ENCODE results near the gene IRAK1BP1.

The IRAK1BP1 gene

DNA sequence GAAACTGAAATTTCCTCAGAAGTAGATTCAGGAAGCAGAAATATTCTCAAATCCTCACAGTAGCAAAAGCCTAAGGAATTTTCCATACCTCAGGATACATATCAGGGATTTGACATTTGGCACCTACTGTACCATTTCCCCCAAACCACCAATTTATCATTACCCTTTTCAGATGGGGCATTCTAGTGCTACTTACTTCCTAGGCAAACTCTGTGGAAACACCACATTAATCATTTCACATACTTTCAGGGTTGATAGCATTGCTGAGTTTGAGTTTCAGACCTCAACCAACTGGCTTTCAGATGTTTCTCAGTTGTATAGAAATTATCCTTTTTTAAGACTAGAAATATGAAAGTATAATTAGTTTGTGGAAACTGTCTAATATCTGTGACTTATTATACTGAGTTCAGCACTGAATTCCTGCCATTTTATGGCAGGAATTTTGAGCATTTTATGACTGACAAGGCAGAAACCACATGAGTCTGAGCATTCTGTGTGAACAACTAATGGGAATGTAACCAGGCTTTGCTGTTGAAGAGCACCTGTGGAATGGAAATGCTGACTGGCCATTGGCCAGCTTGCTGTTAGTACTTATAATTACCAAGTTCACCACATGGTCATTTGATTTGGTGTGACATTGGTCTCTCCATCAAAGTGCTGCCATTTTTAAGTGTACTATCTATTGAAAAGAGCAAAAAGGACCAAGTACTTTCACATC is 35.1 kb upstream of the IRAK1BP1 start:
- no peak for DNase-seq
- H3K36me3 ChIP-seq = no peaks in the 10 kb centered on the region
- no peak overlapping the region for H3K4me3 ChIP-seq (ENCODE audit: low read depth, low read length)
- no peaks in the 10 kb centered on the region for H3K9me3 ChIP-seq (ENCODE audit: severe bottlenecking)
- no peak overlapping the region for H3K27ac ChIP-seq
- H3K27me3 ChIP-seq (ENCODE audit: insufficient read depth, low read depth, severe bottlenecking) = no peaks in the 10 kb centered on the region
- TF ChIP-seq, protein P1, sequence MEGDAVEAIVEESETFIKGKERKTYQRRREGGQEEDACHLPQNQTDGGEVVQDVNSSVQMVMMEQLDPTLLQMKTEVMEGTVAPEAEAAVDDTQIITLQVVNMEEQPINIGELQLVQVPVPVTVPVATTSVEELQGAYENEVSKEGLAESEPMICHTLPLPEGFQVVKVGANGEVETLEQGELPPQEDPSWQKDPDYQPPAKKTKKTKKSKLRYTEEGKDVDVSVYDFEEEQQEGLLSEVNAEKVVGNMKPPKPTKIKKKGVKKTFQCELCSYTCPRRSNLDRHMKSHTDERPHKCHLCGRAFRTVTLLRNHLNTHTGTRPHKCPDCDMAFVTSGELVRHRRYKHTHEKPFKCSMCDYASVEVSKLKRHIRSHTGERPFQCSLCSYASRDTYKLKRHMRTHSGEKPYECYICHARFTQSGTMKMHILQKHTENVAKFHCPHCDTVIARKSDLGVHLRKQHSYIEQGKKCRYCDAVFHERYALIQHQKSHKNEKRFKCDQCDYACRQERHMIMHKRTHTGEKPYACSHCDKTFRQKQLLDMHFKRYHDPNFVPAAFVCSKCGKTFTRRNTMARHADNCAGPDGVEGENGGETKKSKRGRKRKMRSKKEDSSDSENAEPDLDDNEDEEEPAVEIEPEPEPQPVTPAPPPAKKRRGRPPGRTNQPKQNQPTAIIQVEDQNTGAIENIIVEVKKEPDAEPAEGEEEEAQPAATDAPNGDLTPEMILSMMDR (IDR thresholded peaks at IDR 0.05; ENCODE audit: low read depth, low read length) = no peak

DNA sequence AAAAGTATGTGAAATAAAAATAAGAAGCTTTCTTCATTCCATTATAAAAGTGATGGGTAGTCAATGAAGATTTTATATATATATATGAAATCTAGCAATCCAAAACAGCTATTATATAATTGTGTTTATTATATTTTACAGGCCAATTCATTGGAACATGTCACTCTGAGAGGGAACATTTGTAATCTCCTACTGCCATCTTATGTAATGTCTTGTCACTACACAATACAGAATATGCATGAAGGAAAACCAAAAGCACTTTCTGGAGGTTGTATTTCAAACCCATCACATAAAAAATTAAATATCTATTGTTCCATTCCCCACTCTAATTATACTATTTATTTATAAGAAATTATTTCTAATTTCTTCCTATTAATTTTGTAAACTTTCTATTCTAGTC is 31.5 kb upstream of the IRAK1BP1 start:
- Histone ChIP-seq H3K36me3 (no peaks in the 10 kb centered on the region), H3K4me3 (ENCODE audit: low read depth, low read length) (no peak overlapping the region), H3K27me3 (ENCODE audit: insufficient read depth, low read depth, severe bottlenecking) (no peaks in the 10 kb centered on the region), H3K27ac (no peak overlapping the region), H3K9me3 (ENCODE audit: severe bottlenecking) (no peaks in the 10 kb centered on the region)
- DNase-seq = no peak
- TF ChIP-seq, protein P1 (IDR thresholded peaks at IDR 0.05; ENCODE audit: low read depth, low read length) = 0 out of 2 replicates have a peak, but pooled peaks have one; percentile 4

DNA sequence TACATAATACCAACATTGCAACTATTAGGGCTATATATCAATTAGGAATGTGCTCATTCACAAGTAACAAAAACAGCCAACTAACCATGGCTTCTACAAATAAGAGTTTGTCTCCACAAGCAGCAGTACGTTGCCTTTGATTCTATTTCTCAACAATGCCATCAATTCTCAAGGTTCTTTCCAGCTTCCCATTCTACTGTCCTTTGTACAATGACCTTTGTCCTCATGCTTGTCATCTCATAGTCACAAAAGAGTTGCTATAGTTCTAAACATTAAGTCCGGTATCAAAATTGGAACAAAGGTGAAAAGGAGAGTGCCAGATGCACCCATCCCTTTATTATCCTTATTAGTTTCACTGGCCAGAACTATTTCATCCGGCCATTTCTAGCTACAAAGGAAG is 30.8 kb upstream of the IRAK1BP1 start:
- H3K27me3 ChIP-seq (ENCODE audit: insufficient read depth, low read depth, severe bottlenecking) = no peaks in the 10 kb centered on the region
- H3K36me3 ChIP-seq = no peaks in the 10 kb centered on the region
- H3K27ac ChIP-seq = no peak overlapping the region
- TF ChIP-seq, protein P1 (IDR thresholded peaks at IDR 0.05; ENCODE audit: low read depth, low read length) = no peak
- H3K4me3 ChIP-seq (ENCODE audit: low read depth, low read length) = no peak overlapping the region
- no peaks in the 10 kb centered on the region for H3K9me3 ChIP-seq (ENCODE audit: severe bottlenecking)
- DNase-seq = no peak

DNA sequence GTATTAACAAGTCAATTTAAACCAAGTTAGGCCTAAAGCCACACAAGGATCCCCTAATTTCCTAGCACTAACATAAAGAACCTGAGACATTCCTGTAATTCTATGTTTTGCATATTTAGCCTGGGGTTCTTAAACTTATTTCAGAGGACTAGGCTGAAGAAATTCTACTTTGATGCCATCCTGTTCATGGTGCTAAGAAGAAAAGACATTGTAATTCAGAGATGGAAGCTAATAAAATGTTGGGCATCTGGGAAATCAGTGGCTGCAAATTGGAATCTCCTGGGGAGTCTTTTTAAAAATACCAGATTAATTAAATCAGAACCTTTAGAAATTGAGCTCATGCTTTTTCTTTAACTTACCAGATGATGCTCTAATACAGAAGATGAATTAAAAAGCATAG is 26.2 kb upstream of the IRAK1BP1 start:
- no peak for DNase-seq
- TF ChIP-seq, protein P1 (IDR thresholded peaks at IDR 0.05; ENCODE audit: low read depth, low read length) = no peak
- H3K27ac ChIP-seq = no peak overlapping the region
- no peaks in the 10 kb centered on the region for H3K27me3 ChIP-seq (ENCODE audit: insufficient read depth, low read depth, severe bottlenecking)
- H3K4me3 ChIP-seq (ENCODE audit: low read depth, low read length) = no peak overlapping the region
- H3K9me3 ChIP-seq (ENCODE audit: severe bottlenecking) = no peaks in the 10 kb centered on the region
- no peaks in the 10 kb centered on the region for H3K36me3 ChIP-seq

DNA sequence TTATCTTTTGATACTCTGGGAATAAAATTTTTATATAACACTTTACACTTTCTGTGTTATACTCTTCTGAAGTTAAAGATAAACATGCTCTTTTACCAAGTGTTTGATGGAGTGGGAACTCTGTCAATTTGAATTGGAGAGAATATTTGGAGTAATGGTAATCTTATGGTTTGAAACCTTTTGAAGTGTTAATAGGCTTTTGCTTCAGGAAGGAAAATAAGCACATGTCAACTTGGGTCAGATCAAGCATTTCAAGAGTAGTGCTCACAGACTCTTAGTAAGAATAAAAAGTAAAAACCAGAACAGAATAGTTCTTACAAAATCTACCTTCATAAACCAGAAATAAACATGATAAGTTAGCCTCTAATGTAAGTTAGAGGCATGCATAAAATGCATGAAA is 24.4 kb upstream of the IRAK1BP1 start:
- no peak for DNase-seq
- TF ChIP-seq, protein P1 (IDR thresholded peaks at IDR 0.05; ENCODE audit: low read depth, low read length) = no peak
- no peaks in the 10 kb centered on the region for H3K36me3 ChIP-seq
- no peaks in the 10 kb centered on the region for H3K9me3 ChIP-seq (ENCODE audit: severe bottlenecking)
- H3K27me3 ChIP-seq (ENCODE audit: insufficient read depth, low read depth, severe bottlenecking) = no peaks in the 10 kb centered on the region
- H3K4me3 ChIP-seq (ENCODE audit: low read depth, low read length) = no peak overlapping the region
- no peak overlapping the region for H3K27ac ChIP-seq

DNA sequence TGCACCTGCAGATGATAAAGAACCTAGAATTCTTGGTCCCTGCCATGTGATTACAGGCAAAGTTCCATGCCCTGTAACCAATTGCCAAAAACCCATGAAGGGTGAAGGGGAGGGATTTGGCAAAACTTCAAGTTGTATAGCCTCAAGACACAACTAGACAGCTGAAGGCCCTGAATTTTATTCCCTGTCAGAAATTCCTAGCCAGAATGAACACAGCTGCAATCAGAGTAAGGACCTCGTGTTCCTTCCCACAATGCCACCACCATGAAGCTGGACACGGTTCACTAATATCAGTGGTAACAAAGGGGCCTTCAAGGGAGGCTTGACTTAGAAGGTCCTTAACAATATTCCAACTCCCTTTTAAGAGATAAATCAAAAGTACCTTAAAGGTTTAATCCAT is 22.5 kb upstream of the IRAK1BP1 start:
- TF ChIP-seq, protein P1 (IDR thresholded peaks at IDR 0.05; ENCODE audit: low read depth, low read length) = no peak
- no peak for DNase-seq

More for the DNA sequence above, 22.5 kb upstream of the IRAK1BP1 start:
- no peak overlapping the region for H3K4me3 ChIP-seq (ENCODE audit: low read depth, low read length)
- no peak overlapping the region for H3K27ac ChIP-seq
- no peaks in the 10 kb centered on the region for H3K36me3 ChIP-seq
- H3K27me3 ChIP-seq (ENCODE audit: insufficient read depth, low read depth, severe bottlenecking) = no peaks in the 10 kb centered on the region
- H3K9me3 ChIP-seq (ENCODE audit: severe bottlenecking) = no peaks in the 10 kb centered on the region
